GM23338 (cell line): ENCODE measurements around the gene TBX1.

Source experiments
- CREB1 ChIP-seq: fragments of 250-450 bp; sonication (Bioruptor Pico); IDR thresholded peaks from 2 replicates; pipeline ENCODE4 v1.5.0; 2020; ENCODE audit warnings: low read depth, mild to moderate bottlenecking, moderate library complexity
- ETS1 ChIP-seq: IDR thresholded peaks from 2 replicates; pipeline ENCODE4 v1.6.1; 2016; ENCODE audit warnings: antibody characterized with exemption
- EZH2 ChIP-seq: fragments of 200-600 bp; sonication (generic); IDR thresholded peaks from one replicate; pipeline ENCODE4 v1.8.0; 2017; ENCODE audit warnings: antibody characterized with exemption, mild to moderate bottlenecking, low read depth; ENCODE audit not compliant: unreplicated experiment
- POLR2AphosphoS5 ChIP-seq: IDR thresholded peaks from 2 replicates; pipeline ENCODE4 v1.6.1; 2016; ENCODE audit warnings: antibody characterized with exemption, low read depth
- ZNF114 ChIP-seq: fragments of 250-450 bp; sonication (Bioruptor Pico); IDR thresholded peaks from 2 replicates; pipeline ENCODE4 v1.5.0; 2020; ENCODE audit warnings: mild to moderate bottlenecking, moderate library complexity
- TF ChIP-seq, protein P1 (sequence below), 2 experiments: fragments of 200-600 bp in 1 of 2; sonication (generic) in 1 of 2; conservative IDR thresholded peaks; 2 replicates each; pipeline versions ENCODE4 v1.5.1 to v1.6.1; 2016 to 2017; ENCODE audit warnings: antibody characterized with exemption in 2 of 2, low read depth in 2 of 2, mild to moderate bottlenecking in 2 of 2, moderate library complexity in 1 of 2
- TF ChIP-seq, protein P2 (sequence below): IDR thresholded peaks from one replicate; pipeline ENCODE4 v1.6.1; 2018; ENCODE audit warnings: antibody characterized with exemption; ENCODE audit not compliant: unreplicated experiment

DNA sequence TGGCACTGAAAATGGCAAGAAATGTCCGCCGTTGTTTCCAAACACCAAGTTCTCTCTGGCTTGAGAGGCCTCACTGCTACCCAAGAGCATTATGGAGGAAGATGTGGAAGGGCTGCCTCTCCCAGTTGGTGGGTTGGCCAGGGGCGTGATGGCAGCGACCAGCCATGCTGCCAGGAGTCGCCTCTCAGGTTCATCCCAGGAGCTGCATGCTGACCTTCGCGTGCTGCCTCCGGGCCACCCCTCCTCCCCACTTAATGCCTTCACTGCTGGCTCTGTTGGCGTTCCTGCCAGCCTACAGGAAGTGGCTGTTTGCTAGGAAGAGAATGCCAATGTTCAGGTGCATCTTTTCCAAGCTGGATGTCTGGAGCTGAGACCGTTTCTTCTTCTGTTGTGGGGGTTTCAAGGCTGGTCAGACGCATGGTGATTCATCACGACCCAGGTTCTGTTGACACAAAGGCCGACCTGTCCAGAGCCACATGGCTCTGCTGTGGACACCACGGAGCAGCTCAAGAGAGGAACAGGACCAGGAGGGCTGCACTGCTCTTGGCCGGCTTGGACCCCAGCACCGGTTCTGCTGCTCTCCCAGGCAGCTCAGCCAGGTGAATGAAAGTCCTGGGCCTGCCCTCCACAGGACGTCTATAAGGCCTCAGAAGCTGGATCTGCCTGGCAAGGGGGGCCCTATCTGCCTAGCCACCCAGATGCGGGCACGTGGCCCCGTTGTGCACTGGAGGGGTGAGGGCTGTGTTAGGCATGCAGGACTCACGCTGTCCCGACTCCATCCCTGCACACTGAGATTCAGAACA is 25.1 kb downstream of the TBX1 start:
- TF ChIP-seq CREB1 (CRISPR knock-in tag), result no peak
- TF ChIP-seq, protein P1, sequence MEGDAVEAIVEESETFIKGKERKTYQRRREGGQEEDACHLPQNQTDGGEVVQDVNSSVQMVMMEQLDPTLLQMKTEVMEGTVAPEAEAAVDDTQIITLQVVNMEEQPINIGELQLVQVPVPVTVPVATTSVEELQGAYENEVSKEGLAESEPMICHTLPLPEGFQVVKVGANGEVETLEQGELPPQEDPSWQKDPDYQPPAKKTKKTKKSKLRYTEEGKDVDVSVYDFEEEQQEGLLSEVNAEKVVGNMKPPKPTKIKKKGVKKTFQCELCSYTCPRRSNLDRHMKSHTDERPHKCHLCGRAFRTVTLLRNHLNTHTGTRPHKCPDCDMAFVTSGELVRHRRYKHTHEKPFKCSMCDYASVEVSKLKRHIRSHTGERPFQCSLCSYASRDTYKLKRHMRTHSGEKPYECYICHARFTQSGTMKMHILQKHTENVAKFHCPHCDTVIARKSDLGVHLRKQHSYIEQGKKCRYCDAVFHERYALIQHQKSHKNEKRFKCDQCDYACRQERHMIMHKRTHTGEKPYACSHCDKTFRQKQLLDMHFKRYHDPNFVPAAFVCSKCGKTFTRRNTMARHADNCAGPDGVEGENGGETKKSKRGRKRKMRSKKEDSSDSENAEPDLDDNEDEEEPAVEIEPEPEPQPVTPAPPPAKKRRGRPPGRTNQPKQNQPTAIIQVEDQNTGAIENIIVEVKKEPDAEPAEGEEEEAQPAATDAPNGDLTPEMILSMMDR (conservative IDR thresholded peaks at IDR 0.05; ENCODE audit: low read depth in 2 of 2), result no peak
- no peak for TF ChIP-seq ZNF114 (CRISPR knock-in tag)
- TF ChIP-seq EZH2, result no peak
- no peak for TF ChIP-seq ETS1
- TF ChIP-seq, protein P2, sequence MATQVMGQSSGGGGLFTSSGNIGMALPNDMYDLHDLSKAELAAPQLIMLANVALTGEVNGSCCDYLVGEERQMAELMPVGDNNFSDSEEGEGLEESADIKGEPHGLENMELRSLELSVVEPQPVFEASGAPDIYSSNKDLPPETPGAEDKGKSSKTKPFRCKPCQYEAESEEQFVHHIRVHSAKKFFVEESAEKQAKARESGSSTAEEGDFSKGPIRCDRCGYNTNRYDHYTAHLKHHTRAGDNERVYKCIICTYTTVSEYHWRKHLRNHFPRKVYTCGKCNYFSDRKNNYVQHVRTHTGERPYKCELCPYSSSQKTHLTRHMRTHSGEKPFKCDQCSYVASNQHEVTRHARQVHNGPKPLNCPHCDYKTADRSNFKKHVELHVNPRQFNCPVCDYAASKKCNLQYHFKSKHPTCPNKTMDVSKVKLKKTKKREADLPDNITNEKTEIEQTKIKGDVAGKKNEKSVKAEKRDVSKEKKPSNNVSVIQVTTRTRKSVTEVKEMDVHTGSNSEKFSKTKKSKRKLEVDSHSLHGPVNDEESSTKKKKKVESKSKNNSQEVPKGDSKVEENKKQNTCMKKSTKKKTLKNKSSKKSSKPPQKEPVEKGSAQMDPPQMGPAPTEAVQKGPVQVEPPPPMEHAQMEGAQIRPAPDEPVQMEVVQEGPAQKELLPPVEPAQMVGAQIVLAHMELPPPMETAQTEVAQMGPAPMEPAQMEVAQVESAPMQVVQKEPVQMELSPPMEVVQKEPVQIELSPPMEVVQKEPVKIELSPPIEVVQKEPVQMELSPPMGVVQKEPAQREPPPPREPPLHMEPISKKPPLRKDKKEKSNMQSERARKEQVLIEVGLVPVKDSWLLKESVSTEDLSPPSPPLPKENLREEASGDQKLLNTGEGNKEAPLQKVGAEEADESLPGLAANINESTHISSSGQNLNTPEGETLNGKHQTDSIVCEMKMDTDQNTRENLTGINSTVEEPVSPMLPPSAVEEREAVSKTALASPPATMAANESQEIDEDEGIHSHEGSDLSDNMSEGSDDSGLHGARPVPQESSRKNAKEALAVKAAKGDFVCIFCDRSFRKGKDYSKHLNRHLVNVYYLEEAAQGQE, result no peak
- TF ChIP-seq POLR2AphosphoS5, result no peak
